ENCODE results near the gene CABP1. TPM values are rescaled to one million over a fixed set of nuclear protein-coding genes. Genes with fewer than 3 reads are reported as not detected.
"Not testable (repeated sequence)": the region's sequence is repeated elsewhere in the genome, so short reads cannot be mapped to it uniquely, and the experiment has no call there.

Gene CABP1
- total RNA-seq, 4 donors from 2014 or later = 0.39 to 0.94 (median 0.89) TPM; not detected in 1

GRCh38 chr12:120598674-120599463 lies 41.6 kb upstream of the CABP1 start:
- TF ChIP-seq CTCF (IDR thresholded peaks at IDR 0.05) = no peak
- TF ChIP-seq POLR2A (IDR thresholded peaks at IDR 0.05) = no peak
- 49 to 52% methylated on average over 13 of the region's 13 CpGs for WGBS, 2 donors
- intact Hi-C loops (cut with DNase I; ENCODE audit: low total_unique reads) = no loop called here
- H3K4me3 ChIP-seq (ENCODE audit: low read depth, poor library complexity, severe bottlenecking) = no peak overlapping the region
- no peak for DNase-seq (ENCODE audit: low spot score in 2 of 2)

- intact Hi-C loops (cut with DNase I; ENCODE audit: low total_unique reads) = no loop called here
- WGBS, 2 donors = 67 to 72% methylated on average over 23 of the region's 23 CpGs
- no peak for DNase-seq (ENCODE audit: low spot score in 2 of 2)
- no peak for TF ChIP-seq POLR2A (IDR thresholded peaks at IDR 0.05)
- no peak overlapping the region for H3K4me3 ChIP-seq (ENCODE audit: low read depth, poor library complexity, severe bottlenecking)
Measured at GRCh38 chr12:120599672-120600552, 40.5 kb upstream of the CABP1 start.

GRCh38 chr12:120602416-120602815 lies 38.0 kb upstream of the CABP1 start:
- H3K4me3 ChIP-seq (ENCODE audit: low read depth, poor library complexity, severe bottlenecking); DNase-seq (ENCODE audit: low spot score in 2 of 2); intact Hi-C loops (cut with DNase I; ENCODE audit: low total_unique reads): not testable (repeated sequence)
- 71 to 73% methylated on average over 5 of the region's 5 CpGs for WGBS, 2 donors

- no peak for TF ChIP-seq CTCF (IDR thresholded peaks at IDR 0.05)
- TF ChIP-seq POLR2A (IDR thresholded peaks at IDR 0.05) = no peak
- intact Hi-C loops (cut with DNase I; ENCODE audit: low total_unique reads) = no loop called here
- no peak for DNase-seq (ENCODE audit: low spot score in 2 of 2)
- no peak overlapping the region for H3K4me3 ChIP-seq (ENCODE audit: low read depth, poor library complexity, severe bottlenecking)
- 79 to 85% methylated on average over 4 of the region's 4 CpGs for WGBS, 2 donors
Measured at GRCh38 chr12:120610560-120610959, 29.9 kb upstream of the CABP1 start.

GRCh38 chr12:120611534-120611933 lies 28.9 kb upstream of the CABP1 start:
- H3K4me3 ChIP-seq (ENCODE audit: low read depth, poor library complexity, severe bottlenecking); DNase-seq (ENCODE audit: low spot score in 2 of 2); intact Hi-C loops (cut with DNase I; ENCODE audit: low total_unique reads): not testable (repeated sequence)
- 73 to 87% methylated on average over 1 of the region's 1 CpG for WGBS, 2 donors

- H3K4me3 ChIP-seq (ENCODE audit: low read depth, poor library complexity, severe bottlenecking) = no peak overlapping the region
- TF ChIP-seq POLR2A (IDR thresholded peaks at IDR 0.05) = no peak
- no peak for TF ChIP-seq CTCF (IDR thresholded peaks at IDR 0.05)
- no peak for DNase-seq (ENCODE audit: low spot score in 2 of 2)
- intact Hi-C loops (cut with DNase I; ENCODE audit: low total_unique reads) = no loop called here
Measured at GRCh38 chr12:120614848-120615247, 25.6 kb upstream of the CABP1 start.

GRCh38 chr12:120617193-120617592 lies 23.2 kb upstream of the CABP1 start:
- H3K4me3 ChIP-seq (ENCODE audit: low read depth, poor library complexity, severe bottlenecking); DNase-seq (ENCODE audit: low spot score in 2 of 2); intact Hi-C loops (cut with DNase I; ENCODE audit: low total_unique reads): not testable (repeated sequence)
- WGBS, 2 donors = 87 to 88% methylated on average over 3 of the region's 3 CpGs

GRCh38 chr12:120617767-120618166 lies 22.7 kb upstream of the CABP1 start:
- 95% methylated on average over 4 of the region's 4 CpGs for WGBS, 2 donors

More at GRCh38 chr12:120617767-120618166, 22.7 kb upstream of the CABP1 start:
- DNase-seq (ENCODE audit: low spot score in 2 of 2); H3K4me3 ChIP-seq (ENCODE audit: low read depth, poor library complexity, severe bottlenecking); intact Hi-C loops (cut with DNase I; ENCODE audit: low total_unique reads): not testable (repeated sequence)
